SK-N-SH (cell line): ENCODE measurements around the gene MB. TPM values are rescaled to one million over a fixed set of nuclear protein-coding genes. Genes with fewer than 3 reads are reported as not detected.

ENCODE experiments used
- CTCF ChIA-PET: fragments of 300-600, 350-600 bp; formaldehyde crosslinking; extraction: SDS; loops from one replicate; lab custom pipeline; 2021; lab: Yijun Ruan, JAX
- POLR2A ChIA-PET: fragments of 350-600 bp; sonication (Branson Sonifier 250); formaldehyde crosslinking; extraction: SDS; loops from one replicate; lab custom pipeline; 2020; ENCODE audit warnings: antibody characterized with exemption, inconsistent platforms; lab: Yijun Ruan, JAX
- DNase-seq: peaks from one replicate; pipeline ENCODE4 v3.0.0; 2012
- H2AFZ ChIP-seq: fragments of 200-600 bp; sonication (generic); 2 replicates; pipeline ENCODE4 v1.8.1; 2016; ENCODE audit warnings: antibody characterized with exemption, mild to moderate bottlenecking, low read depth
- H3F3A ChIP-seq: fragments of 200-600 bp; sonication (generic); replicated peaks from 2 replicates; pipeline ENCODE3; 2016; ENCODE audit warnings: antibody characterized with exemption, mild to moderate bottlenecking; ENCODE audit not compliant: insufficient read depth
- H3K27ac ChIP-seq, 2 experiments: fragments of 200-500 bp in 1 of 2; fragments of 200-600 bp in 1 of 2; sonication (Bioruptor generic) in 1 of 2; sonication (generic), shearing (Covaris generic) in 1 of 2; 2 replicates each; pipeline versions ENCODE4 v1.5.1 to v1.6.1; 2014 to 2016; ENCODE audit warnings: low read depth in 2 of 2, inconsistent platforms in 1 of 2, low read length in 1 of 2, mild to moderate bottlenecking in 1 of 2, mixed read lengths in 1 of 2
- H3K27me3 ChIP-seq: fragments of 200-600 bp; sonication (generic), shearing (Covaris generic); 2 replicates; pipeline ENCODE4 v1.6.1; 2016; ENCODE audit warnings: mixed run types; ENCODE audit not compliant: insufficient read depth
- H3K36me3 ChIP-seq, 2 experiments: fragments of 200-500 bp in 1 of 2; fragments of 200-600 bp in 1 of 2; sonication (Bioruptor generic) in 1 of 2; sonication (generic) in 1 of 2; replicated peaks in 1 of 2; 2 replicates each; pipeline versions ENCODE3 to v1.5.1; 2014 to 2016; ENCODE audit warnings: low read length in 1 of 2, mild to moderate bottlenecking in 1 of 2; ENCODE audit not compliant: insufficient read depth in 2 of 2, control insufficient read depth in 1 of 2
- H3K4me1 ChIP-seq, 2 experiments: fragments of 200-500 bp in 1 of 2; fragments of 200-600 bp in 1 of 2; sonication (Bioruptor generic) in 1 of 2; sonication (generic), shearing (Covaris generic) in 1 of 2; 2 replicates each; pipeline versions ENCODE4 v1.5.1 to v1.6.1; 2014 to 2016; ENCODE audit warnings: low read depth in 1 of 2, low read length in 1 of 2, mixed run types in 1 of 2; ENCODE audit not compliant: insufficient read depth in 2 of 2, control insufficient read depth in 1 of 2
- H3K4me2 ChIP-seq: fragments of 200-600 bp; sonication (generic), shearing (Covaris generic); 2 replicates; pipeline ENCODE4 v1.6.1; 2017; ENCODE audit warnings: mixed run types
- H3K4me3 ChIP-seq, 2 experiments: fragments of 200-500 bp in 1 of 2; fragments of 200-600 bp in 1 of 2; sonication (Bioruptor generic) in 1 of 2; sonication (generic), shearing (Covaris generic) in 1 of 2; 2 replicates each; pipeline versions ENCODE4 v1.5.1 to v1.8.1; 2014 to 2016; ENCODE audit warnings: low read depth in 2 of 2, inconsistent platforms in 1 of 2, low read length in 1 of 2, mild to moderate bottlenecking in 1 of 2, mixed read lengths in 1 of 2, moderate library complexity in 1 of 2
- H3K79me2 ChIP-seq: fragments of 200-600 bp; sonication (generic); 2 replicates; pipeline ENCODE4 v1.8.1; 2017; ENCODE audit warnings: mild to moderate bottlenecking; ENCODE audit not compliant: insufficient read depth
- H3K9ac ChIP-seq: fragments of 200-600 bp; sonication (generic); 2 replicates; pipeline ENCODE4 v1.6.1; 2017; ENCODE audit warnings: mixed run types
- H3K9me2 ChIP-seq: fragments of 200-600 bp; sonication (generic); 2 replicates; pipeline ENCODE4 v1.6.1; 2017; ENCODE audit warnings: mixed run types
- H3K9me3 ChIP-seq: fragments of 200-600 bp; sonication (generic); 2 replicates; pipeline ENCODE4 v1.6.1; 2017; ENCODE audit warnings: mixed run types, mild to moderate bottlenecking, moderate library complexity
- H4K20me1 ChIP-seq: fragments of 200-600 bp; sonication (generic); 2 replicates; pipeline ENCODE4 v1.6.1; 2017; ENCODE audit warnings: mild to moderate bottlenecking, mixed run types; ENCODE audit not compliant: insufficient read depth
- CHD2 ChIP-seq: fragments of 150-350 bp; IDR thresholded peaks from 2 replicates; pipeline ENCODE4 v1.6.1; 2018; ENCODE audit warnings: low read length; ENCODE audit not compliant: partially characterized antibody
- CTCF ChIP-seq: fragments of 200-600 bp; sonication (generic); IDR thresholded peaks from 2 replicates; pipeline ENCODE4 v1.6.1; 2017; ENCODE audit warnings: antibody characterized with exemption, mild to moderate bottlenecking, moderate library complexity
- ELF1 ChIP-seq: IDR thresholded peaks from 2 replicates; pipeline ENCODE4 v1.4.0; 2012
- EZH2phosphoT487 ChIP-seq: fragments of 200-600 bp; sonication (generic); IDR thresholded peaks from 2 replicates; pipeline ENCODE4 v1.6.1; 2017; ENCODE audit warnings: low read depth, mixed run types, mild to moderate bottlenecking, antibody characterized with exemption, moderate library complexity, borderline replicate concordance
- GABPA ChIP-seq: IDR thresholded peaks from 2 replicates; pipeline ENCODE4 v1.4.0; 2012; ENCODE audit warnings: low read depth, mild to moderate bottlenecking
- GATA2 ChIP-seq: sonication (generic); formaldehyde crosslinking; IDR thresholded peaks from 2 replicates; pipeline ENCODE4 v1.5.0; 2020; ENCODE audit warnings: mild to moderate bottlenecking, missing genetic modification reagents
- IRF3 ChIP-seq: fragments of 150-350 bp; IDR thresholded peaks from 2 replicates; pipeline ENCODE4 v1.6.1; 2016; ENCODE audit warnings: mild to moderate bottlenecking, low read depth, low read length
- JUND ChIP-seq: IDR thresholded peaks from 2 replicates; pipeline ENCODE4 v1.4.0; 2012
- NFIC ChIP-seq: IDR thresholded peaks from 2 replicates; pipeline ENCODE4 v1.4.0; 2012; ENCODE audit warnings: borderline replicate concordance
- NRF1 ChIP-seq: IDR thresholded peaks from 2 replicates; pipeline ENCODE4 v1.6.1; 2012; ENCODE audit warnings: low read depth, mild to moderate bottlenecking, low read length
- PBX3 ChIP-seq: IDR thresholded peaks from 2 replicates; pipeline ENCODE4; 2012
- RCOR1 ChIP-seq: fragments of 150-350 bp; IDR thresholded peaks from 2 replicates; pipeline ENCODE4 v1.6.1; 2017; ENCODE audit warnings: antibody characterized with exemption, low read length
- RFX5 ChIP-seq: IDR thresholded peaks from 2 replicates; pipeline ENCODE4 v1.6.1; 2012; ENCODE audit warnings: mild to moderate bottlenecking, improper control_type of control experiment, low read length
- RXRA ChIP-seq: IDR thresholded peaks from 2 replicates; pipeline ENCODE4 v1.4.0; 2012; ENCODE audit warnings: low read depth, mild to moderate bottlenecking, borderline replicate concordance
- SMC3 ChIP-seq: IDR thresholded peaks from 2 replicates; pipeline ENCODE4 v1.6.1; 2012; ENCODE audit warnings: low read depth, low read length, improper control_type of control experiment
- TAF1 ChIP-seq: IDR thresholded peaks from 2 replicates; pipeline ENCODE4 v1.6.1; 2012; ENCODE audit warnings: low read depth, mild to moderate bottlenecking, low read length, moderate library complexity, borderline replicate concordance
- TCF12 ChIP-seq: IDR thresholded peaks from 2 replicates; pipeline ENCODE4 v1.4.0; 2012
- WGBS: methylation state at CpG from one replicate; pipeline ENCODE4 v1.1.6; 2017; ENCODE audit warnings: low lambda C conversion rate; 5-methylcytosine and 5-hydroxymethylcytosine counted together
- polyA plus RNA-seq, 3 experiments: library from polyadenylated mRNA; depleted of rRNA; stranded (reverse); fragments of >200 nt; gene quantifications; 2 replicates each; pipeline ENCODE4 v1.2.3, GENCODE V29; 2012

The MB gene
- polyA plus RNA-seq, 1 of the 3 experiments (the other 2 are of a cell fraction) = 0.95 TPM

- TF ChIP-seq RXRA (no peak), NFIC (no peak), RCOR1 (no peak), TCF12 (no peak), RFX5 (no peak), JUND (no peak), IRF3 (no peak), GABPA (no peak), PBX3 (no peak), CHD2 (no peak), NRF1 (no peak), ELF1 (no peak), GATA2 (CRISPR knock-in tag) (no peak), TAF1 (no peak), CTCF (no peak), EZH2phosphoT487 (no peak), SMC3 (no peak)
- no peaks in the 10 kb centered on the region for H3F3A ChIP-seq
- CTCF ChIA-PET = interaction anchor here (0.6 to 2.9 kb wide), 7 partner anchors 10 to 544 kb away, joined by 3 to 12 read pairs (median 3); no protein-coding TSS in a partner anchor
- H3K9me3 ChIP-seq = no peaks in the 10 kb centered on the region
- H3K4me3 ChIP-seq = no peak overlapping the region
- no peaks in the 10 kb centered on the region for H3K36me3 ChIP-seq
- 95% methylated on average over 4 of the region's 5 CpGs for WGBS
- no peak for DNase-seq
- H3K27me3 ChIP-seq = no peaks in the 10 kb centered on the region
- peaks cover 7 to 26% of the 10 kb centered on the region in 2 experiments; a peak in 2 of 4 replicates for H3K4me1 ChIP-seq
- no peaks in the 10 kb centered on the region for H3K9me2 ChIP-seq
- H3K27ac ChIP-seq = no peak overlapping the region
- H3K9ac ChIP-seq = no peak overlapping the region
- H4K20me1 ChIP-seq = no peaks in the 10 kb centered on the region
- H3K79me2 ChIP-seq = no peaks in the 10 kb centered on the region
- H2AFZ ChIP-seq = no peak overlapping the region
- POLR2A ChIA-PET = no interaction called here
- H3K4me2 ChIP-seq = no peak overlapping the region
Measured at GRCh38 chr22:35637254-35637653, 20.1 kb upstream of the MB start.
